HG02943 (cell line): ENCODE results near the gene ARSB.
"Not testable (repeated sequence)": the region's sequence is repeated elsewhere in the genome, so short reads cannot be mapped to it uniquely, and the experiment has no call there.

ENCODE experiments used
- ATAC-seq: cut with Tn5 transposase; IDR thresholded peaks from one replicate; pipeline ENCODE4 v1.9.1; 2021; ENCODE audit warnings: mild to moderate bottlenecking, low read depth, moderate library complexity; ENCODE audit not compliant: unreplicated experiment

ARSB gene

GRCh38 chr5:78851891-78852290 lies 133.2 kb downstream of the ARSB start:
- not testable (repeated sequence) for ATAC-seq

DNA sequence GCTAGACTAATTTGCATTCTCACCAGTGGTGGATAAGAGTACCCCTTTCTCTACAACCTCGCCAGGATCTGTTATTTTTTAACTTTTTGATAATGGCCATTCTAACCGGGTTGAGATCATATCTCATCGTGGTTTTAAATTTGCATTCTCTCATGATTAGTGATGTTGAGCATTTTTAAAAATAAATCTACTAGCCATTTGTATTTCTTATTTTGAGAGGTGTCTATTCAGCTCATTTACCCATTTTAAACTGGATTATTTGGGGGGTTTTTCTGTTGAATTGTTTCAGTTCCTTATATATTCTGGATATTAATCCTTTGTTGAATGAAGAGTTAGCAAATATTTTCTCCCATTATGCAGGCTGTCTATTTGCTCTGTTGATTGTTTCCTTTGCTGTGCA lies 139.6 kb downstream of the ARSB start:
- ATAC-seq = no peak

DNA sequence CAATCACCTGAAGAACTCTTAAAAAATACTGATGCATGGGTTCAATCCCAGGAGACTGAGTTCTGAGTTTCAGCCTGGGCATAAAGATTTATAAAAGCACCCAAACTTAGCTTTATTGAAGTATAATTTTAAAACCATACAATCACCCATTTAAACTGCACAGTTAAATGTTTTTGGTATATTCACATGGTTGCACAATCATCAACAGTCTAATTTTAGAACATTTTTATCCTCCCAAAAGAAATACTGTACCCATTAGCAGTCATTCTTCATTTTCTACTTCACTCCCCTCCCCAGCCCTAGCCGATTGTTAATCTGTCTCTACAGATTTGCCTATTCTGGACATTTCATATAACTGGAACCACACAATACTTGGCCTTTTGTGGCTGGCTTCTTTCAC lies 141.7 kb downstream of the ARSB start:
- no peak for ATAC-seq

- no peak for ATAC-seq
Measured at GRCh38 chr5:78841767-78842166, 143.3 kb downstream of the ARSB start.

DNA sequence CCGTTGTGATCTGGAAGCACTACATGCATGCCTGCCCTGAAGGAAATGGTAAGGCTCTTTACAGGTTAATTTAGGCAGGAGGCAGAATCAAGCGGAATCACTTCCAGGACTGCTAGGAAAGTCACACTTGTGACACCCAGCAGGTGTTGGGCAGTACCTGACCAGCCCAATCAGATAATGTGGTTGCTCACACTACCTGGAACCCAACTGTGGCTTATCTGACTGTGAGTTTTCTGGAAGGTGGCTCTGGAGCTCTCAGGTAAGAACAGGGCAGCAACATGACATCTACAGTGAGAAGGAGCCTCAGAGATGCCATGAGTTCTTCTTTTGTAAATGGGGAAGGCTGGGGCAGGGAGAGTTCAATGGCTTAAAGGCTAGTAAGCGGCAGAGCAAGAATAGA lies 146.4 kb downstream of the ARSB start:
- no peak for ATAC-seq

GRCh38 chr5:78837836-78838235 lies 147.3 kb downstream of the ARSB start:
- ATAC-seq = no peak

- ATAC-seq = no peak
Measured at GRCh38 chr5:78835176-78835575, 149.9 kb downstream of the ARSB start.

DNA sequence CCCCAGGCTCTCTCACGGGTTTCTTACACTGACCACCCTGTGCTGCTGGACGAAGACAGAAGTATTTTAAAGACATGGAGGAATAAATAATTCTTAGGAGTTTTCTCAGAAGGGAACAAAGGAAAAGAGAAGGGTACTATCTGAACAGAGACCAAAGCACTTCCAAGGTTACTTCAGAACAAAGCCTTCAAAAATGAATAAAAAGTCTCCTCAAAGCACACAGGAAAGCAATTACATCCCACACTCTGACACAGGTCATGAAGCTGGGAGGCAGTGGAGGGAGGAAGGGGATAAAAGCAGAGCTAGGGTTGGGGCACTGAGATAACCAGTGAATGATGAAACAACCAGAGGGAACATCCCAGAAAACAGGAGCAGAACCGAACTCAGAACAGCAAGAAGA lies 151.8 kb downstream of the ARSB start:
- no peak for ATAC-seq

- no peak for ATAC-seq
Measured at GRCh38 chr5:78830528-78831046, 154.5 kb downstream of the ARSB start.

DNA sequence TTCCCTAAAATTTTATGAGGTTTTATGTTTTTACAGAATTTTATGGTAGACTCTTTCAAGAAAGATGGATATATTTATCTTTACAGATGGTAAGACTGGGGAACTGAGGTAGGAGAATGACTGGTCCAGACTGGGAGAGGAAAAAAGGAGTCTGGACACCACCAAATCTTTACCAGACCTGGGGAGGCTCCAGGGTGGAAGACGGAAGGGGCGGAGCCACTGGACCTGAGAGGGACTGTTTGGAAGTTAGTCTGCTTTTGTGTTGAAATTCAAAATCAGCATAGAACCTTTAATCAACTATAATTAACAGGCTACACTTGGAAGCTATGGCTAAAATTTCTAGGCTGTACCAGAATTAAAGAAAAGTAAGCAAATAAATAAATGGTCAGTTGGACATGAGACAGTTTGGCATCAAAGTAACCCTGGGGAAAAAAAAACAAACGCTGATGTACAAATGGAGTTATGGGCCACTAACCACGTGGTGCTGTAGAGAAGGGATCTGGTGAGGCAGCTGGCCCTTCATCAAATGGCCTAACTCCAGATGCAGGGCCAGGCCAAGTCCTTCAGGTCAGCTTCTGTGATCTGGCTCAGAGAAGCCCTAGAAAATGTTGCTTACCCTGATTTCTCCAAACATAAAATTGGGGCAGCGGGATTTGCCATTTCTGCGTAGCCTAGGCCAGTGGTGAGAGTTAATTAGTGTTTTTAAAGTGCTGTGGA lies 155.1 kb downstream of the ARSB start:
- no peak for ATAC-seq

DNA sequence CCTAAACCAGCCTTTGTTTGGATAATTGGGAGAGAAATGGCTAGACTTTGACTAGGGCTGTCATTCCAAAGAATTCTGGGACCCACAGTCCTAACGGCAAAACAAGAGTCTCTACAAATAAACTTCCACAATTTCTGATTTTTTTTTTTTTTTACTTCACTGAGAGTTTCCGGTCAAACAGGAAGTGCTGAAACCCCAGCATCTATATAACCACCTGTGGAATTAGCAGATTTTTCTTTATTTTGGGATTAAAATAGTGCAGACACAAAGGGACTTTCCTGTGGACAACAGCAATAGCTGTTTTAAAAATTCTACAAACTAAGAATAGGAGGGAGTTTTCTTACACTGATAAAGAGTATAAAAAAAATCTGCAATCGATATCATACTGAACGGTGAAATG lies 157.4 kb downstream of the ARSB start:
- no peak for ATAC-seq

DNA sequence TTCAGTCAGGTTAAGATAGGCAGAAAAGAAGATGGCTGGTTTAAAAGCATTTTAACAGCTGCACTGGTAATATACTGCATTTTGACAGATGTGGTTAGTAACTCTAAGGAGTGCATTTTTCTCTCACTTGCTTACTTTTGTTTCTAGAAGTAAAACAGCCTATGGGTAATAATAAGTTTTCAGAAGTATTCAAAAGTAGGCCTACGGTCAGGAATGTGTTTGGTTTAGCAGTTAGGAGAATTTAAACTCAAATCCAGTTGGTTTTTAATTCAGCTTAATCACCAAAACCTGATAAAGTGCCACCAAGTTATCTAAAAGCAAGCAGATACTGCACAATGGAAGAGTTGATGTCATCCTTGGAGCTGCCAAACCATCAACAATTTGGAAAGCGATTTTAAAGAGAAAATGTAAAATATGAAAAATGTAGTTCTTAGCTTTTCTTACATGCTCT lies 160.3 kb downstream of the ARSB start:
- ATAC-seq = no peak

- ATAC-seq = no peak
Measured at GRCh38 chr5:78823196-78823595, 161.9 kb downstream of the ARSB start.

- ATAC-seq = no peak
Measured at GRCh38 chr5:78821536-78822021, 163.5 kb downstream of the ARSB start.

- ATAC-seq = no peak
Measured at GRCh38 chr5:78819707-78820106, 165.4 kb downstream of the ARSB start.

- no peak for ATAC-seq
Measured at GRCh38 chr5:78819166-78819565, 165.9 kb downstream of the ARSB start.

GRCh38 chr5:78816143-78816765 lies 168.9 kb downstream of the ARSB start:
- ATAC-seq = no peak

DNA sequence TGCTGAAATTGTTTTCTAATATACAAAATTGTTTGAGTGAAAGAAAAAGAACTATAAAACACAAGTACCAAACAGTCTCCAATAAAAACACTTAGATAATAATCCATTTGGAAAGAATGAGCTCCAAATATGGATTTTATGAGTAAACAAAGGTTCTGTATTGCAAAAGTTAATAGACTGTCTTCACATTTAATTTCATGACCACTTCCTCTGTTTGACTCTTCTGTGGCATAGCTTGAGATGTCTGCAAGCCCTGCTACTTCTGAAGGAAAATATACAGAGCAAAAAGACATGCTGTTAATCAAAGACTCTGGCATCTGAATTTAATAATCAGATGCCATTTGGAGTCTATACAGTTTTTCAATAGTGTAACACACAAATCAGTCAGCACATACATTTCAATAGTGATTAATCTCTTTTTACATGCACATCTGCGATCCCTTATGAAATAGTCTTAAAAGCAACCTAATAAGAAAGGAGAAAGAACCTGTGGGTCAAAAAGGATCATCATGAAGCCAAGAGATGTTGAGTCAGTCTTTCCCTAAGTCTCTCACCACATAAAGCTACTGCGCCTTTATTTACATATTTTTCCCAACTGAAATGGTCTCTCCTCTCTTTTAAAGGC lies 171.1 kb downstream of the ARSB start:
- ATAC-seq = no peak

DNA sequence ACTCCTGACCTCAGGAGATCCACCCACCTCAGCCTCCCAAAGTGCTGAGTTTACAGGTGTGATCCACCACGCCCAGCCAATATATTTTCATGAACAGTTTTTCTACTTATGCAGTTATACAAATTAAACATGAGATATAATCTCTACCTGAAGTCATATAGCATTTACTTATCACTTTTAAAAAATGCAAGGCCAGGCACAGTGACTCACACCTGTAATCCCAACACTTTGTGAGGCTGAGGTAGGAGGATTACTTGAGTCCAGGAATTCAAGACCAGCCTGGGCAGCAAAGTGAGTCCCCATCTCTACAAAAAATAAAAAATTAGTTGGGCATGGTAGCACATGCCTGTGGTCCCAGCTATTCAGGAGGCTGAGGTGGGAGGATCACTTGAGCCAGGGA lies 171.8 kb downstream of the ARSB start:
- ATAC-seq = no peak

DNA sequence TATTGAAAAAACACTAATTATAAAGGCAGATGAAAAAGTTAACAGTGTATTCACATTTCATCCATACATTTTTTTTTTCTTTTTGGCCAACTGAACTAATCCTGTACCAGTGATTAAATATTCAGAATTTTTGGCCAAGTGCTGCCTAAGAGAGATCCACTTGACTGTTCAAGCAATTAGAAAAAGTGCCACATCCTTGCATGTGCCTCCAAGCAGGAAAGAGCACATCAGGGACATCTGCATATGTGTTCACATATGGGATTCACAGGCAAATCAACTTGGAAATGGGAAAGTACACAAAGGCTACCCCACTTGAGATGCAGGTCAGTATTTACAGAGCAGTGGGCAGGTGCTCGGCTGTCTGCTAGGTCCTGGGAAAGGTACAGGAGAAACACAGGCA lies 173.2 kb downstream of the ARSB start:
- no peak for ATAC-seq

DNA sequence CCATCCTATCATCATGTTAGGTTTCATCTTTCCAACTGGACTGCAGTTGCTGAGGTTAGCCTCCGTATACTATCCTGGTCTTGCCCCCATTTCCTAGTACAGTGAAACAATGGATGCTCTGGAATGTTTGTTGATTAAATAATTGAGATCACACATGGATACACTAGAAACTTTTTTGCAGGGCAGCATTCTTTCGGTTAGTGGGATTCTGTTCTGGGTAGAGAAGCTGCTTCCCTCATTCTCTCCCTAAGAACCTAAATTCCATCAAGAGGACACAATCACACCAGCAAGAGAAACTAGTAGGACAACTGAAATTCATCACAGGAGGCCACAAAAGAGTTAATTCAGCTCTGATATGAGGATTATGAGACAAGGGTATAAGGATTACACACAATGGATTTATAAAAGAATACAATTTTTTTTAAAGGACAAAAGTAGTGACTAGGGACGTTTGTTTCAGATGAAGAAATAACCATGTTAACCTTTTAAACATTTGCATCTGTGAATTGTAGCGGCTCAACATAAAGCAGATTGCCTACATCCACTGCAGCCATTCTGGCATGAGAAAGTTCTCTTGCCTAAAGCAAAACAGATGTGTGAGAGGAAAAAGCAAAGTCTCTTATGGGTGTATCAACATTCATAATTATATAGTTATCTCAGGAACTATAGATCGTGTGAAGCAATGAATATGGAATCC lies 173.8 kb downstream of the ARSB start:
- no peak for ATAC-seq
